Endothelial cell of umbilical vein (primary cell): ENCODE measurements around the gene RASSF3. TPM values are rescaled to one million over a fixed set of nuclear protein-coding genes. Genes with fewer than 3 reads are reported as not detected.

ENCODE experiments used
- BruUV-seq: library from RNA; stranded (reverse); fragments of 400-500 nt; replicated peaks from 2 replicates; lab custom pipeline; 2021; lab: Mats Ljungman, UMichigan
- CTCF ChIA-PET: fragments of 300-600, 350-600 bp; sonication (Branson Sonifier 250); formaldehyde crosslinking; loops from one replicate; lab custom pipeline; 2021; ENCODE audit warnings: antibody characterized with exemption, inconsistent platforms; lab: Charles Lee
- POLR2A ChIA-PET: fragments of 300-600, 350-600 bp; sonication (Branson Sonifier 250); formaldehyde crosslinking; loops from one replicate; lab custom pipeline; 2021; ENCODE audit warnings: antibody characterized with exemption, inconsistent platforms; lab: Charles Lee
- DNase-seq: peaks from one replicate; pipeline ENCODE4 v3.0.0-alpha.2; 2011; ENCODE audit warnings: low read depth, low spot score
- FAIRE-seq: peaks from 2 replicates; lab custom pipeline; 2011; peaks lifted over from hg19 to GRCh38; lab: Jason Lieb, UNC
- H2AFZ ChIP-seq: 2 replicates; pipeline ENCODE4 v1.6.0; 2012; ENCODE audit warnings: low read depth, low read length, control low read depth, inconsistent platforms
- H3K27ac ChIP-seq: 2 replicates; pipeline ENCODE4 v1.5.1; 2011; ENCODE audit warnings: low read depth, mild to moderate bottlenecking, control low read depth, low read length, moderate library complexity; ENCODE audit not compliant: insufficient read depth
- H3K27me3 ChIP-seq, 2 experiments: 2 replicates each; pipeline versions ENCODE4 v1.6.0 to v1.6.1; 2011; ENCODE audit warnings: low read length in 2 of 2, mixed read lengths in 1 of 2; ENCODE audit not compliant: control insufficient read depth in 2 of 2, insufficient read depth in 2 of 2
- H3K36me3 ChIP-seq, 2 experiments: 2 replicates in 1 of 2; 3 replicates in 1 of 2; pipeline ENCODE4 v1.5.1; 2011; ENCODE audit warnings: low read length in 2 of 2, mild to moderate bottlenecking in 1 of 2, moderate library complexity in 1 of 2; ENCODE audit not compliant: control insufficient read depth in 2 of 2, insufficient read depth in 2 of 2; ENCODE audit errors: extremely low read depth in 1 of 2
- H3K4me1 ChIP-seq: 3 replicates; pipeline ENCODE4 v1.5.1; 2011; ENCODE audit warnings: mild to moderate bottlenecking, low read length; ENCODE audit not compliant: control insufficient read depth, insufficient read depth; ENCODE audit errors: extremely low read depth
- H3K4me2 ChIP-seq: 2 replicates; pipeline ENCODE4 v1.6.1; 2011; ENCODE audit warnings: low read length, control low read depth, mixed read lengths; ENCODE audit not compliant: insufficient read depth
- H3K4me3 ChIP-seq, 3 experiments: fragments of 200-600 bp in 1 of 3; sonication (generic), shearing (Covaris generic) in 1 of 3; replicated peaks in 1 of 3; 2 replicates each; pipeline ENCODE4 v1.5.1; 2011 to 2016; ENCODE audit warnings: control low read depth in 3 of 3, low read length in 3 of 3, mild to moderate bottlenecking in 2 of 3, inconsistent platforms in 1 of 3, low read depth in 1 of 3, moderate library complexity in 1 of 3; ENCODE audit not compliant: insufficient read depth in 1 of 3
- H3K79me2 ChIP-seq: 2 replicates; pipeline ENCODE4 v1.6.0; 2012; ENCODE audit warnings: low read length, inconsistent platforms; ENCODE audit not compliant: control insufficient read depth, insufficient read depth
- H3K9ac ChIP-seq: replicated peaks from 2 replicates; pipeline ENCODE3; 2011; ENCODE audit warnings: low read length, control low read depth; ENCODE audit not compliant: insufficient read depth; ENCODE audit errors: extremely low read depth
- H3K9me1 ChIP-seq: replicated peaks from 3 replicates; pipeline ENCODE4 v1.6.0; 2011; ENCODE audit warnings: mild to moderate bottlenecking, low read length; ENCODE audit not compliant: control insufficient read depth, insufficient read depth; ENCODE audit errors: extremely low read depth
- H3K9me3 ChIP-seq: replicated peaks from 2 replicates; pipeline ENCODE4 v1.5.1; 2012; ENCODE audit warnings: low read length, inconsistent platforms; ENCODE audit not compliant: control insufficient read depth, insufficient read depth
- H4K20me1 ChIP-seq: replicated peaks from 2 replicates; pipeline ENCODE3; 2011; ENCODE audit warnings: mild to moderate bottlenecking, low read length; ENCODE audit not compliant: control insufficient read depth, insufficient read depth; ENCODE audit errors: extremely low read depth
- EZH2 ChIP-seq: IDR thresholded peaks from 2 replicates; pipeline ENCODE4 v1.6.1; 2012; ENCODE audit warnings: borderline replicate concordance, low read depth, mild to moderate bottlenecking, moderate library complexity, low read length, inconsistent platforms; ENCODE audit not compliant: severe bottlenecking
- FOS ChIP-seq: IDR thresholded peaks from 2 replicates; pipeline ENCODE4 v1.6.1; 2011; ENCODE audit warnings: mild to moderate bottlenecking, low read length, moderate library complexity, borderline replicate concordance; ENCODE audit not compliant: insufficient read depth
- GATA2 ChIP-seq: IDR thresholded peaks from 2 replicates; pipeline ENCODE4 v1.7.0; 2011; ENCODE audit warnings: low read depth, mild to moderate bottlenecking, moderate library complexity, mixed read lengths, low read length; ENCODE audit not compliant: insufficient read length, insufficient read depth
- JUN ChIP-seq: IDR thresholded peaks from 2 replicates; pipeline ENCODE4 v1.6.1; 2011; ENCODE audit warnings: borderline replicate concordance, low read depth; ENCODE audit not compliant: insufficient read length, insufficient read depth
- MYC ChIP-seq: IDR thresholded peaks from one replicate; pipeline ENCODE4 v1.6.1; 2011; ENCODE audit warnings: mild to moderate bottlenecking, low read depth, low read length
- POLR2A ChIP-seq: IDR thresholded peaks from 2 replicates; pipeline ENCODE4 v1.6.1; 2012; ENCODE audit warnings: low read depth, mild to moderate bottlenecking, control low read depth, low read length
- POLR2AphosphoS5 ChIP-seq: IDR thresholded peaks from 2 replicates; pipeline ENCODE4 v1.6.1; 2012; ENCODE audit warnings: low read depth, mild to moderate bottlenecking, control low read depth, low read length, moderate library complexity; ENCODE audit not compliant: insufficient read depth
- dilution Hi-C: fragments of 300-500 bp; cut with MboI; formaldehyde crosslinking; loops from one replicate; pipeline ENCODE4 v1.15.0; 2019; ENCODE audit warnings: low sequenced_read_pairs; ENCODE audit not compliant: extremely low pct_ligation_motif_present
- intact Hi-C: fragments of 100-400 bp; cut with micrococcal nuclease; formaldehyde crosslinking; loops from one replicate; pipeline ENCODE4 v1.10.0; 2022
- polyA plus RNA-seq, 4 experiments: library from polyadenylated mRNA; depleted of rRNA in 3 of 4; stranded (reverse) in 3 of 4; unstranded in 1 of 4; fragments of >200 nt; gene quantifications; 2 replicates each; pipeline versions ENCODE4 v1.2.1 to v1.2.3, GENCODE V29; 2011 to 2012; ENCODE audit warnings: missing spikeins in 1 of 4
- total RNA-seq: library from RNA; stranded (reverse); gene quantifications from 2 replicates; pipeline ENCODE4 v1.2.3, GENCODE V29; 2021
- TF ChIP-seq, protein P1 (sequence below), 2 donors: IDR thresholded peaks; 1 replicate in 1 of 2; 2 replicates in 1 of 2; pipeline ENCODE4 v1.5.1; 2011; ENCODE audit warnings: low read length in 2 of 2, mild to moderate bottlenecking in 2 of 2, moderate library complexity in 2 of 2, control low read depth in 1 of 2, inconsistent platforms in 1 of 2, low read depth in 1 of 2; ENCODE audit not compliant: insufficient read depth in 1 of 2; ENCODE audit errors: extremely low read depth in 1 of 2
- TF ChIP-seq, protein P2 (sequence below): IDR thresholded peaks from 2 replicates; pipeline ENCODE4 v1.6.1; 2011; ENCODE audit not compliant: insufficient read depth, insufficient read length

RASSF3 gene
- total and polyA plus RNA-seq, 2 donors (not counting 3 experiments of a cell fraction or from before 2014, with no cell fraction given) = 20.2 to 60.8 TPM

GRCh38 chr12:64722835-64723234 is 112.5 kb downstream of the RASSF3 start:
- Histone ChIP-seq H3K9me1 (no peaks in the 10 kb centered on the region), H3K9ac (no peak overlapping the region), H3K27ac (no peak overlapping the region), H3K4me1 (no peaks in the 10 kb centered on the region), H2AFZ (no peak overlapping the region), H3K79me2 (no peaks in the 10 kb centered on the region), H3K9me3 (no peaks in the 10 kb centered on the region), H3K4me3 (no peak overlapping the region), H3K4me2 (no peak overlapping the region), H3K27me3 (no peaks in the 10 kb centered on the region), H3K36me3 (peaks cover 5 to 26% of the 10 kb centered on the region in 2 experiments), H4K20me1 (no peaks in the 10 kb centered on the region)
- no TSS peak for BruUV-seq
- dilution Hi-C loops = no loop called here
- FAIRE-seq (no peak), DNase-seq (no peak)
- CTCF ChIA-PET = interaction anchor here (1.5 kb wide), 1 partner anchor 13 kb away, joined by 5 read pairs; no protein-coding TSS in a partner anchor
- POLR2A ChIA-PET = no interaction called here
- intact Hi-C loops = no loop called here
- TF ChIP-seq GATA2 (no peak), JUN (no peak), EZH2 (no peak), MYC (no peak), POLR2A (no peak), FOS (no peak), POLR2AphosphoS5 (no peak)
- TF ChIP-seq, protein P1, sequence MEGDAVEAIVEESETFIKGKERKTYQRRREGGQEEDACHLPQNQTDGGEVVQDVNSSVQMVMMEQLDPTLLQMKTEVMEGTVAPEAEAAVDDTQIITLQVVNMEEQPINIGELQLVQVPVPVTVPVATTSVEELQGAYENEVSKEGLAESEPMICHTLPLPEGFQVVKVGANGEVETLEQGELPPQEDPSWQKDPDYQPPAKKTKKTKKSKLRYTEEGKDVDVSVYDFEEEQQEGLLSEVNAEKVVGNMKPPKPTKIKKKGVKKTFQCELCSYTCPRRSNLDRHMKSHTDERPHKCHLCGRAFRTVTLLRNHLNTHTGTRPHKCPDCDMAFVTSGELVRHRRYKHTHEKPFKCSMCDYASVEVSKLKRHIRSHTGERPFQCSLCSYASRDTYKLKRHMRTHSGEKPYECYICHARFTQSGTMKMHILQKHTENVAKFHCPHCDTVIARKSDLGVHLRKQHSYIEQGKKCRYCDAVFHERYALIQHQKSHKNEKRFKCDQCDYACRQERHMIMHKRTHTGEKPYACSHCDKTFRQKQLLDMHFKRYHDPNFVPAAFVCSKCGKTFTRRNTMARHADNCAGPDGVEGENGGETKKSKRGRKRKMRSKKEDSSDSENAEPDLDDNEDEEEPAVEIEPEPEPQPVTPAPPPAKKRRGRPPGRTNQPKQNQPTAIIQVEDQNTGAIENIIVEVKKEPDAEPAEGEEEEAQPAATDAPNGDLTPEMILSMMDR (IDR thresholded peaks at IDR 0.05; ENCODE audit: extremely low read depth in 1 of 2, insufficient read depth in 1 of 2, low read depth in 1 of 2, low read length in 2 of 2) = no peak
- TF ChIP-seq, protein P2, sequence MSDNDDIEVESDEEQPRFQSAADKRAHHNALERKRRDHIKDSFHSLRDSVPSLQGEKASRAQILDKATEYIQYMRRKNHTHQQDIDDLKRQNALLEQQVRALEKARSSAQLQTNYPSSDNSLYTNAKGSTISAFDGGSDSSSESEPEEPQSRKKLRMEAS = no peak
